K562 (cell line): Measurements from ENCODE around the gene RNLS. TPM values are rescaled to one million over a fixed set of nuclear protein-coding genes. Genes with fewer than 3 reads are reported as not detected.

ENCODE experiments used
- CBX2 ChIP-seq: fragments of 200-600 bp; sonication (generic); IDR thresholded peaks from one replicate; pipeline ENCODE4 v1.6.1; 2012; ENCODE audit warnings: mild to moderate bottlenecking, low read length, inconsistent platforms; ENCODE audit not compliant: insufficient read depth, poor library complexity, severe bottlenecking
- PRPF4 ChIP-seq: fragments of 200-400 bp; formaldehyde crosslinking; IDR thresholded peaks from one replicate; pipeline ENCODE4 v1.6.1; 2017; ENCODE audit warnings: low read length, low read depth, mild to moderate bottlenecking; ENCODE audit not compliant: insufficient read depth, poor library complexity, severe bottlenecking
- STAT5B ChIP-seq: fragments of 250-450 bp; sonication (Bioruptor Pico); IDR thresholded peaks from 2 replicates; pipeline ENCODE4 v1.8.0; 2021; ENCODE audit warnings: mild to moderate bottlenecking, inconsistent platforms
- ZNF184 ChIP-seq: sonication (generic); formaldehyde crosslinking; IDR thresholded peaks from 2 replicates; pipeline ENCODE4 v1.5.0; 2020; ENCODE audit warnings: missing genetic modification reagents
- ZNF282 ChIP-seq: sonication (generic); formaldehyde crosslinking; IDR thresholded peaks from 2 replicates; pipeline ENCODE4 v1.8.1; 2023; ENCODE audit warnings: missing genetic modification reagents
- ZNF830 ChIP-seq: fragments of 250-450 bp; sonication (Bioruptor Pico); IDR thresholded peaks from 2 replicates; pipeline ENCODE4 v1.5.0; 2021; ENCODE audit warnings: mild to moderate bottlenecking
- polyA plus RNA-seq, 8 experiments: library from polyadenylated mRNA; depleted of rRNA in 4 of 8; stranded (reverse) in 5 of 8; unstranded in 3 of 8; fragments of >200 nt; fragmentation: Nextera tagmentation in 2 of 8; fragmentation: Illumina TruSeq in 1 of 8; extraction: Ambion mirVana in 2 of 8; extraction: Trizol in 1 of 8; gene quantifications; 2 replicates each; pipeline versions ENCODE4 v1.2.1 to v1.2.3, GENCODE V29; 2011 to 2014; ENCODE audit warnings: inconsistent platforms in 1 of 8, missing spikeins in 1 of 8
- total RNA-seq, 7 experiments: library from RNA; depleted of rRNA in 6 of 7; stranded (reverse); fragments of >200 nt in 6 of 7; fragmentation: Illumina TruSeq in 2 of 7; extraction: Trizol in 2 of 7; gene quantifications; 2 replicates each; pipeline versions ENCODE4 v1.2.1 to v1.2.3, GENCODE V29; 2011 to 2021; ENCODE audit warnings: low replicate concordance in 1 of 7
- TF ChIP-seq, protein P1 (sequence below), 2 experiments: fragments of 450-650 bp; IDR thresholded peaks; 2 replicates each; pipeline ENCODE4 v1.6.1; 2018; ENCODE audit warnings: mild to moderate bottlenecking in 2 of 2, low read depth in 1 of 2; ENCODE audit not compliant: partially characterized antibody in 2 of 2

Gene RNLS
- total and polyA plus RNA-seq, 9 of the 15 experiments (the other 6 are each of a cell fraction or from before 2014, with no cell fraction given): 0.14 to 0.72 (median 0.41) TPM; not detected in 3

DNA sequence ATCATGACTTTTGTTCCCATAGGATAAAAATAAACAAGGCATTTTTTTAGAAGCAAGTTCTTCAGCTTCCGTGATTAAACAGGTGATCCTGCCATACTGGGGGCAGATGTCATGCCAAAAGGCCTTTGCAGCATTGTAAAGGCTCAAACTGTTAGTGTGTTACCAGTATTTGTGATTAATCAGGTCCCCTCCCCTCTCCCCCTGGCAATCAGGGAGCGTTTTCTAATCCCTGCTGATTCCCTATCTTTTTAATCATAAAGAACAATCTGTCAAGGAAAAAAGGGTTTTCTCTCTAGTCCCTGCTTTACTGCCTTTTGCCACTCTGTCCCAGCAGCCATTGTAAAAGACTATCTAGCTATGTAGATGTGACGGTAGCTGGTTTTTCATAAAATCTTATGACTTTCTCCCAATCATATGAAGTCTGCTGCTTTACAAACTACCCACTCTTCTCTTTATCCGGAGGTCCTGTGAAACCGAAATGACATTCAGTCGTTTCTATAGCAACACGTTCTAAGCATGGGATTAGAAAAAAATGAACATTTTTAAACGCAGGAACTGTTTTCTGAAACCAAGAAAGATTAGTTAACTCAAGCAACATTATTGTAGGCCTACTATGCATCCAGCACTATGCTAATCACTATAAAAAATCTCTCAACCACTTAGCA is 210.9 kb downstream of the RNLS start (continued):
- TF ChIP-seq, protein P1, sequence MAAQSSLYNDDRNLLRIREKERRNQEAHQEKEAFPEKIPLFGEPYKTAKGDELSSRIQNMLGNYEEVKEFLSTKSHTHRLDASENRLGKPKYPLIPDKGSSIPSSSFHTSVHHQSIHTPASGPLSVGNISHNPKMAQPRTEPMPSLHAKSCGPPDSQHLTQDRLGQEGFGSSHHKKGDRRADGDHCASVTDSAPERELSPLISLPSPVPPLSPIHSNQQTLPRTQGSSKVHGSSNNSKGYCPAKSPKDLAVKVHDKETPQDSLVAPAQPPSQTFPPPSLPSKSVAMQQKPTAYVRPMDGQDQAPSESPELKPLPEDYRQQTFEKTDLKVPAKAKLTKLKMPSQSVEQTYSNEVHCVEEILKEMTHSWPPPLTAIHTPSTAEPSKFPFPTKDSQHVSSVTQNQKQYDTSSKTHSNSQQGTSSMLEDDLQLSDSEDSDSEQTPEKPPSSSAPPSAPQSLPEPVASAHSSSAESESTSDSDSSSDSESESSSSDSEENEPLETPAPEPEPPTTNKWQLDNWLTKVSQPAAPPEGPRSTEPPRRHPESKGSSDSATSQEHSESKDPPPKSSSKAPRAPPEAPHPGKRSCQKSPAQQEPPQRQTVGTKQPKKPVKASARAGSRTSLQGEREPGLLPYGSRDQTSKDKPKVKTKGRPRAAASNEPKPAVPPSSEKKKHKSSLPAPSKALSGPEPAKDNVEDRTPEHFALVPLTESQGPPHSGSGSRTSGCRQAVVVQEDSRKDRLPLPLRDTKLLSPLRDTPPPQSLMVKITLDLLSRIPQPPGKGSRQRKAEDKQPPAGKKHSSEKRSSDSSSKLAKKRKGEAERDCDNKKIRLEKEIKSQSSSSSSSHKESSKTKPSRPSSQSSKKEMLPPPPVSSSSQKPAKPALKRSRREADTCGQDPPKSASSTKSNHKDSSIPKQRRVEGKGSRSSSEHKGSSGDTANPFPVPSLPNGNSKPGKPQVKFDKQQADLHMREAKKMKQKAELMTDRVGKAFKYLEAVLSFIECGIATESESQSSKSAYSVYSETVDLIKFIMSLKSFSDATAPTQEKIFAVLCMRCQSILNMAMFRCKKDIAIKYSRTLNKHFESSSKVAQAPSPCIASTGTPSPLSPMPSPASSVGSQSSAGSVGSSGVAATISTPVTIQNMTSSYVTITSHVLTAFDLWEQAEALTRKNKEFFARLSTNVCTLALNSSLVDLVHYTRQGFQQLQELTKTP (IDR thresholded peaks at IDR 0.05; ENCODE audit: low read depth in 1 of 2, partially characterized antibody in 2 of 2): no peak
- TF ChIP-seq STAT5B (CRISPR knock-in tag) (no peak), ZNF282 (CRISPR knock-in tag) (no peak), CBX2 (no peak), ZNF184 (CRISPR knock-in tag) (no peak), ZNF830 (CRISPR knock-in tag) (no peak), PRPF4 (no peak)
